KOPT-K1 (cell line): Measurements from ENCODE around the gene MAST4.

ENCODE experiments used
- H3K27ac ChIP-seq: fragments of 200-600 bp; sonication (generic); 2 replicates; pipeline ENCODE4 v1.5.1; 2016; ENCODE audit warnings: antibody characterized with exemption, mild to moderate bottlenecking, low read depth, low read length; ENCODE audit not compliant: poor library complexity, severe bottlenecking
- H3K36me3 ChIP-seq: fragments of 200-600 bp; sonication (generic); 2 replicates; pipeline ENCODE4 v1.5.1; 2017; ENCODE audit warnings: antibody characterized with exemption, mild to moderate bottlenecking, low read length, moderate library complexity; ENCODE audit not compliant: insufficient read depth
- H3K9me3 ChIP-seq: fragments of 200-600 bp; sonication (generic); 2 replicates; pipeline ENCODE4 v1.5.1; 2017; ENCODE audit warnings: antibody characterized with exemption, low read length, mild to moderate bottlenecking; ENCODE audit not compliant: insufficient read depth, poor library complexity, severe bottlenecking

Gene MAST4

GRCh38 chr5:67038817-67039603, 442.8 kb downstream of the MAST4 start:
- Histone ChIP-seq H3K9me3 (no peaks in the 10 kb centered on the region), H3K27ac (no peak overlapping the region), H3K36me3 (no peaks in the 10 kb centered on the region)

- Histone ChIP-seq H3K27ac (no peak overlapping the region), H3K36me3 (no peaks in the 10 kb centered on the region)
These were observed 446.2 kb downstream of the MAST4 start for GRCh38 chr5:67042176-67043003.

GRCh38 chr5:67043796-67044511, 447.8 kb downstream of the MAST4 start:
- Histone ChIP-seq H3K27ac (no peak overlapping the region), H3K36me3 (no peaks in the 10 kb centered on the region), H3K9me3 (no peaks in the 10 kb centered on the region)

More at GRCh38 chr5:67042176-67043003, 446.2 kb downstream of the MAST4 start:
- no peaks in the 10 kb centered on the region for H3K9me3 ChIP-seq

- H3K9me3 ChIP-seq: no peaks in the 10 kb centered on the region
- no peaks in the 10 kb centered on the region for H3K36me3 ChIP-seq
- H3K27ac ChIP-seq: no peak overlapping the region
These were observed 449.9 kb downstream of the MAST4 start for GRCh38 chr5:67045816-67046740.

DNA sequence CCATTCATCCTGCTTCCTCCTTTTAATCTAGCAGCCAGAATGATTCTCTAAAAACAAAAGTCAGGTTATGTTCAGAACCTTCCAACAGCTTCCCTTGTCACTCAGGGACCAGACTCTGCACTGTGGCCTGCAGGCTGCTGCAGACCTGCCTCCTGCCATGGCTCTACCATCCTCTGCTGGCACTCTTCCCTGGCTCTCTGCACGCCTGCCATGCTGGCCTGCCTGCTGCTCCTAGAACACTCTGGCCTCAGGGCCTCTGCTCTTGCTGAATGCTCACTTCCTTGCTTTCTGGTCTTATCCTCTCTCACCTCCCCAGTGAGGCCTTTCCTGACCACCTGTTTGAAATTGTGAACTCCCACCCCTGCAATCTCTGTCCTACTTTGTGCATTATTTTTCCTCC, 451.0 kb downstream of the MAST4 start:
- Histone ChIP-seq H3K36me3 (no peaks in the 10 kb centered on the region), H3K9me3 (no peaks in the 10 kb centered on the region), H3K27ac (no peak overlapping the region)

DNA sequence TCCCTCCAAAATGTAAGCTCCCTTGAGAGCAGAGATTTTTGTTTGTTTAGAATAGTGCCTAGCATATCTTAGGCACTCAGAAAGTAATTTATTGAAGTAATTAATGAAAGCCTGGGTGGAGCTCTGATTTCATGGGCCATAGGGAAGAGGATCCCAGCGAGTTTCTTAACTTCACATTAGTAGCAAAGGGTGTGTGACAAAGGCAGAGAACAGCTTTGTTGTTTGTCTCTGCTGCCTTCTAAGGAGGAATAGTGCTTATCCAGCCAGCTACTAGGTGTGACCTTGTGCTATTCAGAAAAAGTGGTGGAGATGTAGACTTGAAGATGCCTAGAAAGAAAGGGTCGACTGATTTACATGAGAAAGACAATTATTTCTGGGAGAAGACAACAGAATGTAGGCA, 451.4 kb downstream of the MAST4 start:
- Histone ChIP-seq H3K9me3 (no peaks in the 10 kb centered on the region), H3K36me3 (no peaks in the 10 kb centered on the region), H3K27ac (no peak overlapping the region)

DNA sequence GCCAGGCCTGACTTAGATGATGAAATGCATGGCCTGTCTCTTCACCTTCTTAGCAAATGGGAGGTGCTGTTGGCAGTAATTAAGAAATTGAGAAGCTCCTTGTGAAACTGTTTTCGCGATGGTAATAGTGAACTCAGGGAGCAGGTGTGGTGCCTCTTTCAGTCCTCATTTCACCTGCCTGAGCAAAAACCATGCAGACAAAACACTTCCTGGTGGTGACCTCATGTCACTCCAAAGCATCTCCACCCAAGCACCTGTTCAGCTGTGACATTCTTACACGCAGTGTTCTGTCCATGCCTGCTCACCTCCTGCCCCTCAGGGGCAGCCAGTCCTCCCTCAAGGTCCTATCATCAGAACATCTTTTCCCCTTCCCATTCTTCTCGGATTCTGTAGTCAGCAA, 453.9 kb downstream of the MAST4 start:
- Histone ChIP-seq H3K9me3 (no peaks in the 10 kb centered on the region), H3K27ac (no peak overlapping the region), H3K36me3 (no peaks in the 10 kb centered on the region)

GRCh38 chr5:67050635-67051034, 454.4 kb downstream of the MAST4 start:
- Histone ChIP-seq H3K36me3 (no peaks in the 10 kb centered on the region), H3K27ac (no peak overlapping the region)

GRCh38 chr5:67051164-67051563, 455.0 kb downstream of the MAST4 start:
- no peaks in the 10 kb centered on the region for H3K36me3 ChIP-seq

More at GRCh38 chr5:67050635-67051034, 454.4 kb downstream of the MAST4 start:
- H3K9me3 ChIP-seq: no peaks in the 10 kb centered on the region

GRCh38 chr5:67052034-67052433, 455.8 kb downstream of the MAST4 start:
- Histone ChIP-seq H3K36me3 (no peaks in the 10 kb centered on the region), H3K27ac (no peak overlapping the region), H3K9me3 (no peaks in the 10 kb centered on the region)

More at GRCh38 chr5:67051164-67051563, 455.0 kb downstream of the MAST4 start:
- Histone ChIP-seq H3K27ac (no peak overlapping the region), H3K9me3 (no peaks in the 10 kb centered on the region)

- no peak overlapping the region for H3K27ac ChIP-seq
- no peaks in the 10 kb centered on the region for H3K9me3 ChIP-seq
- H3K36me3 ChIP-seq: no peaks in the 10 kb centered on the region
These were observed 457.0 kb downstream of the MAST4 start for GRCh38 chr5:67053229-67053628.

GRCh38 chr5:67058998-67059743, 463.0 kb downstream of the MAST4 start:
- Histone ChIP-seq H3K27ac (no peak overlapping the region), H3K9me3 (no peaks in the 10 kb centered on the region), H3K36me3 (no peaks in the 10 kb centered on the region)

DNA sequence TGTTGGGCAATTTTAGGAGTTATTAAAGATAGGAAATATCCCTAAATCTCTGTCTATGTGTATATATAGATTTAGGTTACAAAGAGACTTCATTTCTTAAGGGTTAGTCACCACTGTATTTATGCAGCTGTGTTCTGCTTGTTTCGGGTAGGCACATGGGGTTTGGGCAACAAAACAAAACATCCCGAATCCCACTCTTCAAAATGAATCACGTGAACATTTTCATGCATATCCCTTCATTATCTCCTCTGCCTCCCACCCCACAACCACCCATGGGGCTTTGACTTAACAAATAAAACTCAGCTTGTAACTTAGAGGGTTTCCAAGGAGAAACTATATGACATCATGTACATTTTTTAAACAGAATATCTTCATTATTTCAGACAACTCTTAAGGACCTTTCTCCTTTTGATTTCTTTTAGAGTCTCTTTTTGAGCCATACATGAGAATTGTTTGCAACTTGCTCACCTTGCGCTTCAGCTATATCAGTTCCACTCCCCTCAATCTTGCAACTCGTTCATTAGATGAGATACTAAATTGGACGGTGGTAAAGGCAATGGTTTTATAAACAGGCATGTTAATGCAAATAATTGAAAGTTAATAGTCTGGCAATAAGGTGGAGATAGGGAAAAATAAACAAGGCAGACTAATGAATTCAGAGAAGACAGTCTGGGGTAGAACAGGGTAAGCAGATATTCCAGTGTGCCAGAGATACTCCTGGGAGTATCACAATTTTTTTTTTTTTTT, 463.7 kb downstream of the MAST4 start:
- Histone ChIP-seq H3K9me3 (no peaks in the 10 kb centered on the region), H3K36me3 (no peaks in the 10 kb centered on the region), H3K27ac (no peak overlapping the region)
